Testis (tissue), 3 donors: Measurements from ENCODE around the gene ENAH. TPM values are rescaled to one million over a fixed set of nuclear protein-coding genes. Genes with fewer than 3 reads are reported as not detected.
"Not testable (repeated sequence)": the region's sequence is repeated elsewhere in the genome, so short reads cannot be mapped to it uniquely, and the experiment has no call there.

Experiments used
- DNase-seq: peaks from one replicate; pipeline ENCODE4 v3.0.0-alpha.2; 2019
- H3K27ac ChIP-seq, 2 donors: fragments of 200-600 bp; sonication (generic); one replicate each; pipeline ENCODE4 v1.5.1; 2019
- H3K27me3 ChIP-seq: fragments of 200-600 bp; sonication (generic); one replicate; pipeline ENCODE4 v1.5.1; 2019
- H3K36me3 ChIP-seq: fragments of 200-600 bp; sonication (generic); one replicate; pipeline ENCODE4 v1.5.1; 2017; ENCODE audit warnings: low read depth; ENCODE audit errors: missing control alignments
- H3K4me1 ChIP-seq: fragments of 200-600 bp; sonication (generic); one replicate; pipeline ENCODE4 v1.5.1; 2019
- H3K4me3 ChIP-seq, 2 donors: fragments of 200-600 bp; sonication (generic); one replicate each; pipeline ENCODE4 v1.5.1; 2017 to 2019
- H3K9me3 ChIP-seq: fragments of 200-600 bp; sonication (generic); one replicate; pipeline ENCODE4 v1.5.1; 2017
- POLR2A ChIP-seq: fragments of 450-650 bp; IDR thresholded peaks from one replicate; pipeline ENCODE4 v1.6.1; 2017; ENCODE audit warnings: antibody characterized with exemption, mild to moderate bottlenecking, moderate library complexity
- WGBS, 2 donors: methylation state at CpG; one replicate each; pipeline ENCODE4 v1.1.5; 2018; 5-methylcytosine and 5-hydroxymethylcytosine counted together
- intact Hi-C: fragments of 100-400 bp; cut with DNase I; formaldehyde crosslinking; loops from one replicate; pipeline ENCODE4 v1.15.1; 2023; ENCODE audit warnings: low total_unique reads
- polyA plus RNA-seq: library from polyadenylated mRNA; stranded (reverse); fragments of 350-450 nt; fragmentation: Illumina TruSeq; extraction: RNeasy Lipid Tissue Mini Kit (QIAGEN cat#74804); gene quantifications from one replicate; pipeline ENCODE4 v1.2.3, GENCODE V29; 2014; ENCODE audit warnings: low read depth, low replicate concordance; ENCODE audit not compliant: insufficient read depth
- total RNA-seq, 2 donors: library from RNA; depleted of rRNA; stranded (reverse); fragments of >200 nt; gene quantifications; one replicate each; pipeline ENCODE4 v1.2.3, GENCODE V29; 2016
- TF ChIP-seq, protein P1 (sequence below), 3 experiments: fragments of 450-650 bp in 2 of 3; fragments of 200-600 bp in 1 of 3; sonication (generic) in 1 of 3; IDR thresholded peaks; one replicate each; pipeline ENCODE4 v1.5.1; 2016 to 2019; ENCODE audit warnings: antibody characterized with exemption in 3 of 3, mild to moderate bottlenecking in 2 of 3, moderate library complexity in 1 of 3

The ENAH gene
- total and polyA plus RNA-seq, 3 donors from 2014 or later: 84.3 to 132 (median 122) TPM

DNA sequence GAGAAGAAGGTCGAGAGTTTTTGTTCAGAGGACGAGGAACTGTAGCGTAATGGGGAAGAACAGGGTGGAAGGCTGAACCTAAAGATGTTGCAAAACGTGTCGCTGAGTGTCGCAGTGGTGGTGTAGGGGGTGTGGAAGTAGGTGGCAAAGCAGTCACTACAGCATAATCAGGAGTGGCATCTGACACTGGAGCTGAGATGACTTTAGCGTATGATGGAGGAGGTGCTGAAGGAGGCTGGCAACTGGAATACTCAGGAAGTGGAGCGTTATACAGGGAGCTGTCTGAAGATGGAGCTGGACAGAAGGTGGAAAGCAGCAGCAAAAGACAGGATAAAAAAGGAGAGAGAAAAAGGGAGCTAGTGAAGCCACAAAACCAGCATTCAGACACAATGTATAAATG is 135.2 kb downstream of the ENAH start:
- Histone ChIP-seq H3K4me1 (no peaks in the 10 kb centered on the region), H3K27me3 (no peaks in the 10 kb centered on the region), H3K4me3 (no peak overlapping the region), H3K27ac (no peak overlapping the region), H3K9me3 (no peaks in the 10 kb centered on the region), H3K36me3 (no peaks in the 10 kb centered on the region)
- intact Hi-C loops: no loop called here
- WGBS, 2 donors: 83 to 91% methylated on average over 8 of the region's 8 CpGs
- DNase-seq: no peak
- no peak for TF ChIP-seq POLR2A
- TF ChIP-seq, protein P1, sequence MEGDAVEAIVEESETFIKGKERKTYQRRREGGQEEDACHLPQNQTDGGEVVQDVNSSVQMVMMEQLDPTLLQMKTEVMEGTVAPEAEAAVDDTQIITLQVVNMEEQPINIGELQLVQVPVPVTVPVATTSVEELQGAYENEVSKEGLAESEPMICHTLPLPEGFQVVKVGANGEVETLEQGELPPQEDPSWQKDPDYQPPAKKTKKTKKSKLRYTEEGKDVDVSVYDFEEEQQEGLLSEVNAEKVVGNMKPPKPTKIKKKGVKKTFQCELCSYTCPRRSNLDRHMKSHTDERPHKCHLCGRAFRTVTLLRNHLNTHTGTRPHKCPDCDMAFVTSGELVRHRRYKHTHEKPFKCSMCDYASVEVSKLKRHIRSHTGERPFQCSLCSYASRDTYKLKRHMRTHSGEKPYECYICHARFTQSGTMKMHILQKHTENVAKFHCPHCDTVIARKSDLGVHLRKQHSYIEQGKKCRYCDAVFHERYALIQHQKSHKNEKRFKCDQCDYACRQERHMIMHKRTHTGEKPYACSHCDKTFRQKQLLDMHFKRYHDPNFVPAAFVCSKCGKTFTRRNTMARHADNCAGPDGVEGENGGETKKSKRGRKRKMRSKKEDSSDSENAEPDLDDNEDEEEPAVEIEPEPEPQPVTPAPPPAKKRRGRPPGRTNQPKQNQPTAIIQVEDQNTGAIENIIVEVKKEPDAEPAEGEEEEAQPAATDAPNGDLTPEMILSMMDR (IDR thresholded peaks at IDR 0.05): no peak

- TF ChIP-seq POLR2A: no peak
- TF ChIP-seq, protein P1 (IDR thresholded peaks at IDR 0.05): no peak
- WGBS, 2 donors: 94 to 97% methylated on average over 6 of the region's 6 CpGs
- Histone ChIP-seq H3K9me3 (no peaks in the 10 kb centered on the region), H3K27ac (no peak overlapping the region), H3K4me1 (no peaks in the 10 kb centered on the region), H3K27me3 (no peaks in the 10 kb centered on the region), H3K36me3 (no peaks in the 10 kb centered on the region), H3K4me3 (no peak overlapping the region)
- intact Hi-C loops: no loop called here
- DNase-seq: no peak
These were observed 135.7 kb downstream of the ENAH start for GRCh38 chr1:225517221-225517620.

GRCh38 chr1:225514671-225515081 is 138.2 kb downstream of the ENAH start:
- no peak for DNase-seq
- 58 to 74% methylated on average over 3 of the region's 3 CpGs for WGBS, 2 donors
- TF ChIP-seq, protein P1 (IDR thresholded peaks at IDR 0.05): no peak
- TF ChIP-seq POLR2A: no peak

GRCh38 chr1:225513576-225513975 is 139.3 kb downstream of the ENAH start:
- H3K27me3 ChIP-seq, DNase-seq, H3K27ac ChIP-seq, intact Hi-C loops, H3K36me3 ChIP-seq, H3K4me1 ChIP-seq, H3K9me3 ChIP-seq, H3K4me3 ChIP-seq: not testable (repeated sequence)
- 96 to 97% methylated on average over 9 of the region's 9 CpGs for WGBS, 2 donors

More at GRCh38 chr1:225514671-225515081, 138.2 kb downstream of the ENAH start:
- Histone ChIP-seq H3K4me3 (no peak overlapping the region), H3K36me3 (no peaks in the 10 kb centered on the region), H3K27ac (no peak overlapping the region), H3K4me1 (no peaks in the 10 kb centered on the region), H3K27me3 (no peaks in the 10 kb centered on the region), H3K9me3 (no peaks in the 10 kb centered on the region)
- intact Hi-C loops: no loop called here

DNA sequence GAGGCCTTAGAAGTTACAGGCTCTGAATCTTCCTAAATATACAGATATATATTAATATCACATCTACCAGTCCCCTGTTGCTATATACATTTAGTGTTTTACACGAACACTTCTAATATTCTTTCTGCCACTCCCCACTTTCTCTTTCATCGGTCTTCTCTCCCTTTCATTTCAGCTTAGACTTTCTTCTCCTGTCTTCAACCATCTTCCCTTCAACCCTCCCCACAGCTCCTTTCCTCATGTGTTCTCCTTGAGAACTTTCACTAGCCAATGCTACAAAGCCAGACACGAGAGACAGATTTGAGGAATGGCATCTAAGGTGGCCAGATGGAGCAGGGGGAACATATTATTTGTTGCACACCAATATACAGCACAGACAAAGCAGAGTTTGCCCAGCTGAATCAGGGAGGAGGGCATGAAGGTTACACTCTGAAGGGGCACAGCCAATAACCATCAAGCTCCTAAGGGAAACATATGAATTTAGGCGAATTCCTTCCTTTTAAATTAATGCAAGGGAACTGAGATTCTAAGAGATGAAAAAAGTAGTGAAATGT is 141.0 kb downstream of the ENAH start:
- H3K27ac ChIP-seq: no peak overlapping the region
- no peak overlapping the region for H3K4me3 ChIP-seq
- H3K27me3 ChIP-seq: no peaks in the 10 kb centered on the region
- no peaks in the 10 kb centered on the region for H3K4me1 ChIP-seq
- WGBS, 2 donors: 84 to 96% methylated on average over 4 of the region's 4 CpGs
- H3K36me3 ChIP-seq: no peaks in the 10 kb centered on the region
- intact Hi-C loops: no loop called here
- H3K9me3 ChIP-seq: no peaks in the 10 kb centered on the region
- TF ChIP-seq, protein P1 (IDR thresholded peaks at IDR 0.05): no peak
- no peak for TF ChIP-seq POLR2A
- no peak for DNase-seq

- H3K4me3 ChIP-seq, H3K36me3 ChIP-seq, H3K27ac ChIP-seq, H3K4me1 ChIP-seq, H3K9me3 ChIP-seq, H3K27me3 ChIP-seq, intact Hi-C loops, DNase-seq: not testable (repeated sequence)
- 89 to 96% methylated on average over 2 of the region's 2 CpGs for WGBS, 2 donors
These were observed 142.2 kb downstream of the ENAH start for GRCh38 chr1:225510740-225511139.
